Parathyroid adenoma (tissue), 2 donors: ENCODE results near the gene ZNF208.

Source experiments
- H2AFZ ChIP-seq: fragments of 300-600 bp; sonication (generic); one replicate; pipeline ENCODE4 v1.7.0; 2017; ENCODE audit warnings: antibody characterized with exemption, mild to moderate bottlenecking
- H3K27ac ChIP-seq: fragments of 300-600 bp; sonication (generic); one replicate; pipeline ENCODE4 v1.7.0; 2017
- H3K27me3 ChIP-seq: fragments of 300-600 bp; sonication (generic); one replicate; pipeline ENCODE4 v1.7.0; 2017; ENCODE audit warnings: low read length; ENCODE audit not compliant: control insufficient read depth, insufficient read depth
- H3K36me3 ChIP-seq: fragments of 300-600 bp; sonication (generic); one replicate; pipeline ENCODE4 v1.7.0; 2017; ENCODE audit warnings: low read length; ENCODE audit not compliant: control insufficient read depth, insufficient read depth
- H3K4me1 ChIP-seq: fragments of 300-600 bp; sonication (generic); one replicate; pipeline ENCODE4 v1.7.0; 2017; ENCODE audit warnings: control low read depth
- H3K4me2 ChIP-seq: fragments of 300-600 bp; sonication (generic); one replicate; pipeline ENCODE4 v1.7.0; 2017; ENCODE audit warnings: low read length
- H3K4me3 ChIP-seq: fragments of 300-600 bp; sonication (generic); one replicate; pipeline ENCODE4 v1.7.0; 2017; ENCODE audit warnings: low read depth, low read length
- H3K79me2 ChIP-seq: fragments of 300-600 bp; sonication (generic); one replicate; pipeline ENCODE4 v1.7.0; 2017; ENCODE audit warnings: control low read depth
- H3K9ac ChIP-seq: fragments of 300-600 bp; sonication (generic); one replicate; pipeline ENCODE4 v1.7.0; 2017; ENCODE audit warnings: mild to moderate bottlenecking
- H3K9me3 ChIP-seq: fragments of 300-600 bp; sonication (generic); one replicate; pipeline ENCODE4 v1.7.0; 2017; ENCODE audit warnings: low read length; ENCODE audit not compliant: control insufficient read depth
- CTCF ChIP-seq: fragments of 300-600 bp; sonication (generic); IDR thresholded peaks from one replicate; pipeline ENCODE4 v1.7.0; 2017; ENCODE audit warnings: antibody characterized with exemption, mild to moderate bottlenecking
- donor health status: primary hyperparathyroidism.

ZNF208 gene

GRCh38 chr19:21908066-21908465 is 102.7 kb downstream of the ZNF208 start:
- no peak for TF ChIP-seq CTCF
- Histone ChIP-seq H3K4me3 (no peak overlapping the region), H3K9ac (no peak overlapping the region), H3K4me2 (no peak overlapping the region), H3K79me2 (no peaks in the 10 kb centered on the region), H3K9me3 (no peaks in the 10 kb centered on the region), H2AFZ (no peak overlapping the region), H3K36me3 (no peaks in the 10 kb centered on the region), H3K27me3 (no peaks in the 10 kb centered on the region), H3K27ac (no peak overlapping the region), H3K4me1 (no peaks in the 10 kb centered on the region)

- Histone ChIP-seq H3K9ac (no peak overlapping the region), H3K27ac (no peak overlapping the region), H3K79me2 (no peaks in the 10 kb centered on the region), H3K4me2 (no peak overlapping the region), H3K27me3 (no peaks in the 10 kb centered on the region), H3K36me3 (no peaks in the 10 kb centered on the region), H3K4me1 (no peaks in the 10 kb centered on the region), H3K9me3 (no peaks in the 10 kb centered on the region), H3K4me3 (no peak overlapping the region), H2AFZ (no peak overlapping the region)
- TF ChIP-seq CTCF: no peak
Observed at GRCh38 chr19:21907516-21907915, 103.2 kb downstream of the ZNF208 start.

- peaks cover 3% of the 10 kb centered on the region for H3K36me3 ChIP-seq
- no peak for TF ChIP-seq CTCF
- H3K9ac ChIP-seq: no peak overlapping the region
- H3K4me1 ChIP-seq: no peaks in the 10 kb centered on the region
- H3K27ac ChIP-seq: no peak overlapping the region
- no peaks in the 10 kb centered on the region for H3K79me2 ChIP-seq
- no peak overlapping the region for H3K4me2 ChIP-seq
- H3K27me3 ChIP-seq: no peaks in the 10 kb centered on the region
- H3K4me3 ChIP-seq: no peak overlapping the region
- no peak overlapping the region for H2AFZ ChIP-seq
- H3K9me3 ChIP-seq: no peaks in the 10 kb centered on the region
Observed at GRCh38 chr19:21902571-21902970, 108.2 kb downstream of the ZNF208 start.

GRCh38 chr19:21901861-21902260 is 108.9 kb downstream of the ZNF208 start:
- H3K4me3 ChIP-seq: no peak overlapping the region
- H3K9me3 ChIP-seq: no peaks in the 10 kb centered on the region
- no peak overlapping the region for H2AFZ ChIP-seq
- peaks cover 3% of the 10 kb centered on the region for H3K36me3 ChIP-seq
- no peak overlapping the region for H3K4me2 ChIP-seq
- H3K4me1 ChIP-seq: no peaks in the 10 kb centered on the region
- no peaks in the 10 kb centered on the region for H3K79me2 ChIP-seq
- H3K9ac ChIP-seq: no peak overlapping the region
- no peak overlapping the region for H3K27ac ChIP-seq
- H3K27me3 ChIP-seq: no peaks in the 10 kb centered on the region
- TF ChIP-seq CTCF: no peak

- H3K9ac ChIP-seq: no peak overlapping the region
- no peak overlapping the region for H3K4me2 ChIP-seq
- H3K27me3 ChIP-seq: no peaks in the 10 kb centered on the region
- H3K4me1 ChIP-seq: no peaks in the 10 kb centered on the region
- H3K27ac ChIP-seq: no peak overlapping the region
- H3K36me3 ChIP-seq: peaks cover 3% of the 10 kb centered on the region
- no peak overlapping the region for H3K4me3 ChIP-seq
- no peak for TF ChIP-seq CTCF
- H2AFZ ChIP-seq: no peak overlapping the region
- no peaks in the 10 kb centered on the region for H3K79me2 ChIP-seq
- H3K9me3 ChIP-seq: no peaks in the 10 kb centered on the region
Observed at GRCh38 chr19:21900401-21900800, 110.3 kb downstream of the ZNF208 start.
